ENCODE results near the gene BFAR. TPM values are rescaled to one million over a fixed set of nuclear protein-coding genes. Genes with fewer than 3 reads are reported as not detected.

Gene BFAR
- total and polyA plus RNA-seq, 2 of the 8 experiments (the other 6 are each of a cell fraction or from before 2014, with no cell fraction given) = 56.9 to 78.2 TPM

GRCh38 chr16:14650629-14651028 is 17.9 kb downstream of the BFAR start:
- H3K56ac ChIP-seq (replicated peaks; ENCODE audit: insufficient read length, low read depth, low read length) = no peak overlapping the region
- H2BK5ac ChIP-seq (ENCODE audit: low read depth, low read length) = no peak overlapping the region
- H3K9me3 ChIP-seq (ENCODE audit: insufficient read depth in 2 of 2, low read depth in 1 of 2, low read length in 1 of 2) = no peaks in the 10 kb centered on the region
- H4K8ac ChIP-seq (ENCODE audit: extremely low read depth, insufficient read depth, low read length) = no peak overlapping the region
- TF ChIP-seq RAD21 (IDR thresholded peaks at IDR 0.05 in 1 of 2, conservative IDR thresholded peaks at IDR 0.05 in 1 of 2; ENCODE audit: low read depth in 2 of 2, low read length in 2 of 2) (no peak), SP1 (IDR thresholded peaks at IDR 0.05; ENCODE audit: low read depth, low read length) (no peak), CHD1 (IDR thresholded peaks at IDR 0.05; ENCODE audit: low read depth, low read length) (no peak), USF2 (IDR thresholded peaks at IDR 0.05; ENCODE audit: low read length) (no peak), SIX5 (IDR thresholded peaks at IDR 0.05; ENCODE audit: low read depth, low read length) (no peak), BACH1 (IDR thresholded peaks at IDR 0.05; ENCODE audit: low read length) (no peak)
- no peak for FAIRE-seq
- no peak overlapping the region for H3K4ac ChIP-seq (replicated peaks; ENCODE audit: insufficient read length, low read depth, low read length)
- no peaks in the 10 kb centered on the region for H3K23me2 ChIP-seq (ENCODE audit: low read depth, low read length)
- no peak overlapping the region for H4K5ac ChIP-seq (ENCODE audit: insufficient read length, low read depth, low read length)
- WGBS, 2 experiments (ENCODE audit: extremely low coverage in 1 of 2, insufficient coverage in 1 of 2, insufficient read length in 1 of 2, insufficient replicate concordance in 2 of 2, low coverage in 1 of 2, low lambda C conversion rate in 2 of 2, missing lambda C conversion rate in 1 of 2) = 94% methylated on average over 6 of the region's 6 CpGs; no CpG with 5 or more reads in 1 of the 2 experiments
- no peak overlapping the region for H2BK15ac ChIP-seq (ENCODE audit: low read length)
- H4K91ac ChIP-seq (replicated peaks; ENCODE audit: insufficient read length, low read length) = no peak overlapping the region
- H2BK20ac ChIP-seq (ENCODE audit: low read length) = no peak overlapping the region
- no peaks in the 10 kb centered on the region for H3K4me1 ChIP-seq (replicated peaks in 1 of 4; ENCODE audit: control insufficient read depth in 3 of 4, insufficient read depth in 4 of 4, low read length in 3 of 4)
- no peak overlapping the region for H3K27ac ChIP-seq (ENCODE audit: low read depth, low read length)
- peaks cover 0 to 2% of the 10 kb centered on the region in 2 experiments; a peak in 2 of 4 replicates for H3K79me2 ChIP-seq (ENCODE audit: control insufficient read depth in 1 of 2, insufficient read depth in 2 of 2, low read length in 2 of 2)
- no peak overlapping the region for H2AFZ ChIP-seq (ENCODE audit: low read length)
- peaks cover 22 to 88% (median 51%) of the 10 kb centered on the region in 4 experiments for H3K36me3 ChIP-seq (ENCODE audit: control insufficient read depth in 2 of 4, insufficient read depth in 4 of 4, low read length in 3 of 4)
- no peak overlapping the region for H3K4me3 ChIP-seq (ENCODE audit: extremely low read depth in 1 of 4, insufficient read depth in 2 of 4, low read depth in 3 of 4, low read length in 4 of 4)
- no peak overlapping the region for H2BK12ac ChIP-seq (ENCODE audit: low read depth, low read length)
- no peak overlapping the region for H3K9ac ChIP-seq (replicated peaks in 1 of 4; ENCODE audit: extremely low read depth in 1 of 4, low read depth in 3 of 4, low read length in 3 of 4)
- no peak overlapping the region for H3K4me2 ChIP-seq (ENCODE audit: insufficient read depth in 1 of 2, low read depth in 2 of 2, low read length in 2 of 2)
- no peak overlapping the region for H3K23ac ChIP-seq (ENCODE audit: insufficient read length)
- H4K20me1 ChIP-seq (replicated peaks in 1 of 2; ENCODE audit: control insufficient read depth in 1 of 2, insufficient read depth in 2 of 2, low read length in 2 of 2) = peaks cover 0 to 1% of the 10 kb centered on the region in 2 experiments
- no peaks in the 10 kb centered on the region for H3K27me3 ChIP-seq (replicated peaks in 1 of 4; ENCODE audit: control insufficient read depth in 3 of 4, extremely low read depth in 1 of 4, insufficient read depth in 3 of 4, low read length in 3 of 4)
- H3K79me1 ChIP-seq (ENCODE audit: low read depth, low read length) = no peaks in the 10 kb centered on the region
- no peak overlapping the region for H3K14ac ChIP-seq (ENCODE audit: insufficient read length)
- no peak for DNase-seq (ENCODE audit: low read depth in 1 of 2, low spot score in 2 of 2)
- H3K18ac ChIP-seq (ENCODE audit: extremely low read depth, low read length) = no peak overlapping the region
- CTCF ChIA-PET (ENCODE audit: partially characterized antibody) = no interaction called here
- no peak overlapping the region for H2BK120ac ChIP-seq (replicated peaks; ENCODE audit: low read depth, low read length)
- H2AK5ac ChIP-seq (ENCODE audit: low read depth, low read length) = no peak overlapping the region
- POLR2A ChIA-PET (ENCODE audit: partially characterized antibody) = interaction anchor here (1.2 to 2.7 kb wide), 3 partner anchors 10 to 20 kb away, joined by 5 to 18 read pairs (median 5); no protein-coding TSS in a partner anchor
